Activated T-cell treated with anti-CD3 and anti-CD28 coated beads for 1 hour (primary cell): ENCODE measurements around the gene SYP.
"Not testable (repeated sequence)": the region's sequence is repeated elsewhere in the genome, so short reads cannot be mapped to it uniquely, and the experiment has no call there.

Experiments used
- DNase-seq: peaks from one replicate; pipeline ENCODE4 v3.0.0-alpha.2; 2020; ENCODE audit warnings: low read depth

SYP gene

DNA sequence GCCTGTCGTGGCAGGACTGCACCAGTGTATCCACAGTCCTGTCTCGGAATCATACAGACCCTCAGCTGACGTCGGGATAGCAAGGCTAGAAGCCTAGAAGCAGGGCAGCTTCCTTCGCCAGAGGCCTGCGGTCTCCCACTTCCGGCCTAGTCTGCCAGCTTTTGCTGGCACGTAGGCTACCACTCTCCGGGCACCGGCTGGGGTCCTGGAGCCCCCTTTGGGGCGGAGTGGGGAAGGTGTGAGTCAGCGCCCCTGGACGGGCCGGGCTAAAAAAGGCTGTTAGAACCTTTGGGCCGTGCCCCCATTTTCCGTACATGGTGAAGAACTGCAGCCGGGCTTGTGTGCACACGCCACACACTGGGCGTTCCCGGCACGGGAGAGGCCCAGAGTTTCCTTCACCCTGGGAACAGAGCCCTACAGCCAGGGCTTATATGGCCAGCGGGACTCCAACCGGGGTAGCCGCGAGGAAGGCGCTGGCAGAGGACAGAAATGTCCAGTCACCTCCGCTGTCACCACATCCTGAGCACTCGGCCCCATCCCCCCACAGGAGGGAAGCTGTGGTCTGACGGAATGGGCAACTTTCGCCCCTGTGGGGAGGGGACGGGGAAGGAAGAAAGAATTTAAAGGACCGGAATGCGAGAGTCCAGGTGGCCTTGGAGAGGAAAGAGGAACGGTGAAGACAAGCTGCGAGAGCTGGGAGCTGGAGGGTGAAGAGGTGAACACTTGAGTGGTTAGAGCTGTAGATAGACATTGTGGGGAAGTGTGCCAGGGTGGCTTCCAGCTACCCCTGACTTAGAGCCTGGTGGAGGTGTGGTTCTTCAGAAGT, 32.9 kb downstream of the SYP start:
- DNase-seq = peak; percentile 45

DNA sequence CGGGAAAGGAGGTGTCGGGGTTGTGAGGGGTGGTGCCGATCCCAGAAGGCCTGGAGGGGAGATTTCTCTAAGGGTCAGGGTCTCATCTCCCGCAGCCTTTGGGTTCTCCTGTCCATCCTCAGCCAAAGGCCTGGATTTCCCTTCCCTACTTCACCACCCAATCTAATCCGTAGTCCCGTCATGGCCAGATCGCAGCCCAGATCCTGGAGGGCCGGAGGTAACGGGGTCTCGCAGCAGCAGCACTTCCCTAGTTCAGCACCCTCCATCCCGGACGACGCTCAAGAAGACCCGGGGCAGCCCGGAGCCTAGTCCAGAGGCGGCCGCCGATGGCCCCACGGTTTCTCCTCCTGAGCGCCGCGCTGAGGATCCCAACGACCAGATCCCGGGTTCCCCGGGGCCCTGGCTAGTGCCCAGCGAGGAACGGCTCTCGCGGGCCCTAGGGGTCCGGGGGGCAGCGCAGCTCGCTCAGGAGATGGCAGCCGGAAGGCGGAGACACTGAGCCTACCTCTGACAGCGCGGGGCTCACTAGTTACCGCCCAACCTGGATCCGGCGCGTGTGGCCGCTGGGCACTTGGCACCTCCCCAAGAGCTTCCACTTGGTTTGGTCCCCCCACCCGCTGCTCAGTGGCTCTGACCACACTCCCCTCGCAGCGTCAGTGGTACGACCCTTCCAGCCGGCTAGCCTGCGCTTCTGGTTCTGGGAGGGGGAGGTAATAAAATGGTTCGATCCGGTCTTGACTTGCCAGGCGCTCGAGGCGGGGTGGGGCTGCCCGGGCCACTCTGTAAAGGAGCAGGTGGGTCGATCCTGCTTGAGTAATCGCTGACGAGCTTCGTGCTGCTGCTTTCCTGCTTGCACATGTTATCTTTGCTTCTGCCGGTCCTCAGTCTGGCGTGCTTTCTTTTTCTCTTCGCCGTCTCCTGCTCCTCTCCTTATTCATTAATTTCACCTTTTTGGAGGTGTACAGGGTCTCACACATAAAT, 33.8 kb downstream of the SYP start:
- peak; percentile 53 for DNase-seq

DNA sequence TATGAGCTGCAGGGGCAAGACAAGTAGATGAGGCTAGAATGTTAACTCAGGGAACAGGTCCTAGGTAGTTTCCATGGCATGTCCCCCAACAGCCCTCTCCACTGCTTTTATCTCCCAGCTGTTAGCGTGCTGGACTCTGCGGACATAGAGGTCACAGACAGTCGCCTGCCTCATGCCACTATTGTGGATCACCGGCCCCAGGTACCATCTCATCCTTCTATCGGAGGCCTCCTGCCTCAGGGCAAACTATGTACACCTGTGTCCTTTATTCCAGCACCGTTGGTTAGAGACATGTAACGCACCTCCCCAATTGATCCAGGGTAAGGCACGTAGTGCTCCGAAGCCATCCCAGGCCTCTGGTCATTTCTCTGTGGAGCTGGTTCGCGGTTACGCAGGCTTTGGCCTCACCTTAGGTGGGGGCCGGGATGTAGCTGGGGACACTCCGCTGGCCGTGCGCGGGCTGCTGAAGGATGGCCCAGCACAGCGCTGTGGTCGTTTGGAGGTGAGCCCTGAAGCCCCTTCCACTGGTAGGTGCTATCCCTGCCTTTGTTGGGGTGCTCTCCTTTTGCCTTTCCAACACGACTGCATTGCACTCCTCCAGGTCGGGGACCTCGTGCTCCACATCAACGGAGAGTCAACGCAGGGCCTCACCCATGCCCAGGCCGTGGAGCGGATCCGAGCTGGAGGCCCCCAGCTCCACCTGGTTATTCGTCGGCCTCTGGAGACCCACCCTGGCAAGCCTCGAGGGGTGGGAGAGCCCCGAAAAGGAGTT, 35.2 kb downstream of the SYP start:
- no peak for DNase-seq

DNA sequence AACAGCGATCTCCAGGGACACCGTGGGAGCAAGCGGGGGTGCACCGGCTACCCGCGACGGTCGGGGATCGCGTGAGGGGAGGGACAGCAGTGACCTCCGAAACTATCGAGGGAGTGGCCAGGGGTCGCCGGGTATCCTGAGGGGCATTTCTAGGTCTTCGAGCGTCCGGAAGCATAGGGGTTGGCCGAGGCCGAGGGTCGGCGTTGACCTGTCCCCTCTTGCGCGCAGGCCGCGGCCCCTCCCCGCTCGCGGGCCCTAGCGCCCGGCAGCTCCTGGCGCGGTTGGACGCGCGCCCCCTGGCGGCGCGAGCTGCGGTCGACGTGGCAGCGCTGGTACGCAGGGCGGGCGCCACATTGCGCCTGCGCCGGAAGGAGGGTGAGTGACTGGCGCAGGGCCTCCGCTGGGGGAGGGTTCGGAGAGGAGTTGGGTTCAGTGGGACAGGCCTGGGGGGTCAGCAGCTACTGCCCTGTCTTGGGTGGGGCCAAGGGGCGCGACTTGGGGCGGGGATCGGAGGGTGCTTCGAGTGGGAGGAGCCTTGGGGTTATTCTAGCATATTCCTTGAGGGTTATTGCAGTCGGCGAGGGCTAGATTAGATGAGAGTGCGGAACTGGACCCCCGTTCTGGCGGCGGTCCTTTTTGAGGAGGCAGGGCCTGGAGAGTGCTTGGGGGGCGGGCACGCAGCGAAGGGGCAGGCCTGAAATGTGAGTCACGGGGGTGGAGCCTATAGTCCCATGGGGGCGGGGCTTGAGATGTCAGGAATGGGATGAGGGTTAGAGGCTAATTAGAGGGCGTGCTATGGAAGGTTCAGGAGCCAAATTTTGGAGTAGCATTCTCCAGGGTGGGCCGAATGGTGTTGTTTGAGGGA, 36.2 kb downstream of the SYP start:
- peak; percentile 70 for DNase-seq

DNA sequence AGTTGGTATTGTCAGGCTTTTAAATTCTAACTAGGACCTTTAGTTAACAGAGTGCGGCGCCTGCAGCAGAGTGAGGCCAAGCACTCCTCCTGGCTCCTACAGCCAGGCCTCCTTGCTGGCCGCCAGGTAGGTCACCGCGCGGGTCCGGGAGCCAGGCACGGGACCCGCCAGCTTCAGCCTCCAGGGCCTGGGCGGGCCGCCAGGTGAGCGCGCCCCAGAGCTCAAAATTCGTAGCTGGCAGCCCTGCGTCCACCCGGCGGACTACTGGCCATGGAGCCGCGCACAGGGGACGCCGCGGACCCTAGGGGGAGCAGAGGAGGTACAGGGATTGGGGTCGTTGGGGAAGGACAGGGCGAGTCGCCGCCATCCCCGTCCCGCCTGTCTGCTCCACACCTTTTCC, 37.4 kb downstream of the SYP start, which contains the start of gene MAGIX:
Gene MAGIX (plus strand): TSS at position 139 of the 400 bp plus-strand sequence. CDS start 132 bp downstream, at position 271.
- DNase-seq = no peak

DNA sequence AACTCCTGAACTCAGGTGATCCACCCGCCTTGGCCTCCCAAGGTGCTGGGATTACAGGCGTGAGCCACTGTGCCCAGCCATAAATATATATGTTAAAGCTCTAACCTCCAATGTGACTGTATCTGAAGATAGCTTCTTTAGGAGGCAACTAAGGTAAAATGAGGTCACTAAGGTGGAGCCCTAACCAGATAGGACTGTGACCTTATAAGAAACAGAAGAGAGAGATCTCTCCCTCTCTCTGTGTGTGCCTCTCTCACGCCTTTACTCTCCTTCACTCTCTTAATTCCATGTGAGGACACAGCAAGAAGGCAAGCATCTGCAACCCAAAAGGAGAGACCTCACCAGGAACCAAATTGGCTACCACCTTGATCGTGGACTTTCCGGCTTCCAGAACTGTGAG, 38.4 kb downstream of the SYP start:
- DNase-seq = no peak

DNA sequence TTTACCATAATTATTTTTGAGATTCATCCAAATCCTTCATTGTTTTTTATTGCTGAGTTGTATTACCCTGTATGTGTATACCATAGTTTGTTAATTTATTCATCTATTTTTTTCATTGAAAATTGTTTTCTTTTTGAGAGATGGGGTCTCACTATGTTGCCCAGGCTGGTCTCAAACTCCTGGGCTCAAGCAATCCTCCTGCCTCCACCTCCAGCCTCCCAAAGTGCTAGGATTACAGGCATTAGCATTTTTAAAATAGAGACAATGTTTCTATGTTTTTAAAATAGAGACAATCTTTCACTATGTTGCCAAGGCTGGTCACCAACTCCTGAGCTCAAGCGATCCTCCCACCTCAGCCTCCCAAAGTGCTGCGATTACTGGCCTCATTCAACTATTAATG, 39.1 kb downstream of the SYP start:
- DNase-seq = no peak

DNA sequence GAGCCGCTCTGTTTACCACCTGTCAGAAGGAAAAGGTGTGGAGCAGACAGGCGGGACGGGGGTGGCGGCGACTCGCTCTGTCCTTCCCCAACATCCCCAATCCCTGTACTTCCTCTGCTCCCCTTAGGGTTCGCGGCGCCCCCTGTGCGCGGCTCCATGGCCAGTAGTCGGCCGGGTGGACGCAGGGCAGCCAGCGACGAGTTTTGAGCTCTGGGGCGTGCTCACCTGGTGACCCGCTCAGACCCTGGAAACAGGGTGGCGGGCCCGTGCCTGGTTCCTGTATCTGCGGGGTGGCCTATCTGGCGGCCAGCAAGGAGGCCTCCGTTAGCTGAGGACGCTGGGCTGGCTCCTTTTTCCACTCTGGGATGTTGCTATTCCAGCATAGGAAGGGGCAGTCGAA, 42.8 kb downstream of the SYP start:
- no peak for DNase-seq

DNA sequence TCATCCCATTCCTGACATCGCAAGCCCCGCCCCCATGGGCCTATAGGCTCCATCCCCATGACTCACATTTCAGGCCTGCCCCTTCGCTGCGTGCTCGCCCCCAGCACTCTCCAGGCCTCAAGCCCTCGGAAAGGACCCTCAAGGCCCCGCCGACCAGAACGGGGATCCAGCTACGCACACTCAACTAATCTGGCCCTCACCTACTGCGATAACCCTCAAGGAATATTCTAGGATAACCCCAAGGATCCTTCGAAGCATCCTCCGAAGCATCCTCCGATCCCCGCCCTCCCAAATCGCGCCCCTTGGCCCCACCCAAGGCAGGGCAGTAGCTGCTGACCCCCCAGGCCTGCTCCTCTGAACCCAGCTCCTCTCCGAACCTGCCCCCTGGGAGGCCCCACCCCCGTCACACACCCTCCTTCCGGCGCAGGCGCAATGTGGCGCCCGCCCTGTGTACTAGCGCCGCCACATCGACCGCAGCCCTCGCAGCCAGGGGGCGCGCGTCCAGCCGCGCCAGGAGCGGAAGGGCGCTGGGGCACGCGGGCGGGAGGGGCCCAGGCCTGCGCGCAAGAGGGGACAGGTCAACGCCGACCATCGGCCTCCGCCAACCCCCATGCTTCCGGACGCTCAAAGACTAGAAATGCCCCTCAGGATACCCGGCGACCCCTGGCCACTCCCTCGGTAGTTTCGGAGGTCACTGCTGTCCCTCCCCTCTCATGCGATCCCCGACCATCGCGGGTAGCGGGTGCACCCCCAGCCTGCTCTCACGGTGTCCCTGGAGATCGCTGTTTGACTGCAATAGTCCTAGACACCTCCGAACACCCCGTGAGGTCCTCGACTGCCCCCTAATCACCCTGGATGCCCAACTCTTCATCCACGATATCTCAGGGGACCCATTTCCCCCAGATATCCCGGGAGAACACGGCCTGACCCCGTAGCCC, 43.8 kb downstream of the SYP start:
- DNase-seq = peak; percentile 80

DNA sequence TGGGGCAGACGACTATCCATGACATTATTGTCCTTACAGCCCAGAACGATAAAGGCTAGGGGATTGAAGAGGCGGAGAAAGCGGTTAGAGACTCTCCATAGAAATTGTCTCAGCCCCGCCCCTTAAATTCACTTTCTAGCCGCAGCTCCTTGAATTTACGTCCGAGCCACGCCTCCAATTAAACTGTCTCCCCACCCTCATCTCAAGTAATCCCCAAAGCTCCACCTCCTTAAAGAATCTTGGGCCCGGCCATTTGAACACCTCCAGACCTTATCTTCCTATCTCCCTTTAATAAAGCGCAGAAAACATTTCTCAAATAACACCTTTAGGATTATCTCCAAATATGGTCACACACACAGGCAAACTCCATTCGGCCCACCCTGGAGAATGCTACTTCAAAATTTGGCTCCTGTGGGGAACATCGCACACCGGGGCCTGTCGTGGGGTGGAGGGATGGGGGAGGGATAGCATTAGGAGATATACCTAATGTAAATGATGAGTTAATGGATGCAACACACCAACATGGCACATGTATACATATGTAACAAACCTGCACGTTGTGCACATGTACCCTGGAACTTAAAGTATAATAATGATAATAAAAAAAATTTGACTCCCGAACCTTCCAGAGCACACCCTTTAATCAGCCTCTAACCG, 44.6 kb downstream of the SYP start:
- DNase-seq = no peak

DNA sequence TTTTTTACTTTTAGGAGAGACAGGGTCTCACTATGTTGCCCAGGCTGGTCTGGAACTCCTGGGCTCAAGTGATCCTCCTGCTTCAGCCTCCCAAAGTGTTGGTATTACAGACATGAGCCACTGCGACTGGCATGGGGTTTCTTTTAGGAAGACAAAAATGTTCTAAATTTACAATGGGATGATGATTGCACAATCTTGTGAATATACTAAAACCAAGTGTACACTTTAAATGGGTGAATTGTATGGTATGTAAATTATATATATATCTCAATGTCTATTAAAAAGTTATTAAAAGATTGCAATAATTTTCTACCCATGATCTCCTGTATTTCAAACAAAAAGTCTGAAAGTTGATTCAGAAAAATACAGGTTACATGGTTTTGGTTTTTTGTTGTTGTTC, 46.5 kb downstream of the SYP start:
- DNase-seq = no peak

DNA sequence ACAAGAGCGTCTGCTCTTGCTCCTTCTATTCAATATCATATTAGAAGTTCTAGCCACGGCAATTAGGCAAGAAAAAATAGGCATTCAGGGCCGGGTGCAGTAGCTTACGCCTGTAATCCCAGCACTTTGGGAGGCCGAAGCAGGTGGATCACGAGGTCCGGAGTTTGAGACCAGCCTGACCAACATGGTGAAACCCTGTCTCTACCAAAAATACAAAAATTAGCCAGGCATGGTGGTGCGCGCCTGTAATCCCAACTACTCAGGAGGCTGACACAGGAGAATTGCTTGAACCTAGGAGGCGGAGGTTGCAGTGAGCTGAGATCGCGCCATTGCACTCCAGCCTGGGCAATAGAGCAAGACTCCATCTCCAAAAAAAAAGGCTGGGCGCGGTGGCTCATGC, 50.7 kb downstream of the SYP start:
- not testable (repeated sequence) for DNase-seq

DNA sequence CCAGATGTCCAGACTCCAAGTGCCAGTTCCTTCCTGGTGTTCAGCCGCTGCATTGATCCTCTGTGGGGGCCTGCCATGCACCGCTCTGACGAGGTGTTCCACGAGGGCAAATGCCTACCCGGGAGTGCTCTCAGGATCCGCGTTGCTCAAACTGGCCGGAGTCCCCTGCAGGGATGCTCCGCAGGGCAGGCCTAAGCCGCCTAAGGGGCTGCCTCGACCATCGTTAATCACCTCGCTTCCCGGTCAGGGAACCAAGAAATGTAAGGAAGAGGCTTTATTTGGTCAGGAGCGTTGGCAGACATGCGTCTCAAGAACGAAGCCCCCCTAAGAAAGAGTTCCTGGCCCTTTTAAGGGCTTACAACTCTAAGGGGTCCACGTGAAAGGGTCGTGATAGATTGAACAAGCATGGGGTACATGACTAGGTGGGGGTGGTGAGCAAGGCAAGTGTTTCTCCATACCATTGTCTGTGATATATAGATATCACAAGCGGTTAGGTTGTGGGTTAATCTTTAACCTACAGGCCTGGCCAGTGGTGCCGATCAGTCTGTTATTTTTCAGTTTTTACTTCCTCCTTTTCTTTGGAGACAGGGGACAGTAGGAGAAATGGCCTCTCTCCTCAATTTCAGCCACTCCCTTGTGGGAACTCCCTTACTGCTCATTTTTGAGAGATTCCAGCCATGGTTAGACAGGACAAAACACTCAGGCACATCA, 51.4 kb downstream of the SYP start:
- DNase-seq = not testable (repeated sequence)

DNA sequence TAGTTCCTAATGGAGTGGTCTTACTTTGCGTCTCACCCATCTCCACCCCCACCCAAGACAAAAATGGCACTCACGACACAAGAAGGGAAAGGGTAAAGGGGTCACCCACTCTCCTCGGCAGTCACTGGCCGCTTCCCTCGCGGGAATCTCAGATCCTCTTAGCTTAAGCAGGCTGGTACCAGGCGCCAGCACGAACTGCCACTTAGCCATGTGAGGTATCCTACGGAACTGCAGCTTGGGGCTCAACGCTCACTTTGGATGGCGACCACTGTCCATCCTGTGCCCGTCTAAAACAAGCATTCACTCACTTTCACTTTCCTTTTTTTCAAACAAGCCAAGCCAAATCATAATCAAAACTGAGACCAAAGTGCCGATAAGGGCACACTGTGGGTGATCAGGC, 52.1 kb downstream of the SYP start:
- no peak for DNase-seq

DNA sequence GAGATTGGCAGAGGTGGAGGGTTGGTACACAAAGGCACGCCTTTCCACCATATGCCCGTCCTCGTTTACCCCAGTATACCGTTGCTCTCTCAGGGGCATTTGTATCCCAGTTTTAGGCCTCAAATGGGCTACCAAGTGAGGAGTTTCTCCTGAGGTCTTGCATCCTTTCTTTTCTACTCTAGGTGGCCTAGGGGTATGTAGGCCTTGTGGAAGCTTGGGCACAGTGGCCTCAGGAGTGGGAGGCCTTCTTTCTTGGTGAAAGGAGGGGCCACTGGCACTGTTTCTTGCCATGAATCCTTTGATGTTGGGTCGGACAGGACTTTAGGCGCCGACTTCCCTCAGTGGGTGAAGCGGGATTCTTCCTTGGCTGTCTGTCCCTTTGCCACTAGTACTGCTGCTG, 52.7 kb downstream of the SYP start:
- no peak for DNase-seq

DNA sequence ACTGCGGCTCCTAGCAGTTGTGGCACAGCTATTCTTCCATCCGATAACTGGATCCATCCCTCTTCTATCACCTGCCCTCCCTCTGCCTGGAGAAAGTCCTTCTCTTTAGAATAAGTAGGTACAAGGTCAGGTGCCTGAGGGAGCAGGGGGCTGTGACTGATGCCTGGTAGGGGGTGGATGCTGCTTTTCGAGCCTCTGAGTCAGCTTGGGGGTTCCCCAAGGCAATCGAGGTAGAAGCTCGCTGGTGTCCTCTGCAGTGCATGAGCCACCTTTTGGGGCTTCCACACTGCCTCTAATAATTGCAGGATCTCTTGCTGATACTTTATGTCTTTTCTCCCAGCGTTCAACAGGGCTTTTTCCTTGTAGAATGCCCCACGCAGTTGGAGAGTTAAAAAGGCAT, 56.8 kb downstream of the SYP start:
- not testable (repeated sequence) for DNase-seq

DNA sequence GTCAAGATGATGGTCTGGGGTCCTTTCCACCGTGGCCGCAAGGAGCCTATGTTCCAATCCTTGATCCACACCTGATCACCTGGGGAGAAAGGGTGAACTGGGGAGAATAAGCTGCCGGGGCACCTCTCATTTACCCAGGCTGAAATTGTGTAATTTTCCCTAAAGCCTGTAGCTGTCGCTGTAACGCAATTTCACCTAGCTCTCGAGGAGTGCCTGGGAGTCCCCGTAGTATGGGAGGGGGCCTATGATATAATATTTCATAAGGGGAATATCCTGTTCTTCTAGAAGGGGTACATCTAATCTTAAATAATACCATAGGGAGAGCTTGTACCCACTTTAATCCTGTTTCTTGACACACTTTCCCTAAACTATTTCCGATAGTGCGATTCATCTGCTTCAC, 57.7 kb downstream of the SYP start:
- DNase-seq = not testable (repeated sequence)

DNA sequence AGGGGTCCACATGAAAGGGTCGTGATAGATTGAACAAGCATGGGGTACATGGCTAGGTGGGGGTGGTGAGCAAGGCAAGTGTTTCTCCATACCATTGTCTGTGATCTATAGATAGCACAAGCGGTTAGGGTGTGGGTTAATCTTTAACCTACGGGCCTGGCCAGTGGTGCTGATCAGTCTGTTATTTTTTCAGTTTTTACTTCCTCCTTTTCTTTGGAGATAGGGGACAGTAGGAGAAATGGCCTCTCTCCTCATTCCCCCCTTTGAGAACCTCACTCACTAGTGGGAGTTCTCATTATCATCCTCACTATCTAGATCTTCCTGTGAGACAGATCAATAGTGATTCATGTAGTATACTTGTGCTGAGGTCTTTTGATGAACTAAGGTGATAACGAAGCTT, 60.3 kb downstream of the SYP start:
- no peak for DNase-seq
